K562 (cell line): ENCODE results near the gene COPE. TPM values are rescaled to one million over a fixed set of nuclear protein-coding genes. Genes with fewer than 3 reads are reported as not detected.

Experiments used
- ATAC-seq: fragments of 200-7000 bp; cut with Tn5 transposase; 3 replicates; pipeline ENCODE4 v1.9.1; 2020; ENCODE audit warnings: moderate library complexity
- BruUV-seq: library from RNA; stranded (reverse); fragments of 400-500 nt; replicated peaks from 2 replicates; lab custom pipeline; 2021; lab: Mats Ljungman, UMichigan
- CTCF ChIA-PET: fragments of 300-600 bp; formaldehyde crosslinking; extraction: SDS; loops from one replicate; lab custom pipeline; 2021; ENCODE audit warnings: low intra/inter-chr PET ratio; lab: Yijun Ruan, JAX
- POLR2A ChIA-PET: fragments of 300-600, 350-650 bp; sonication (Branson Sonifier 250); formaldehyde crosslinking; extraction: SDS; loops from one replicate; lab custom pipeline; 2021; ENCODE audit warnings: antibody characterized with exemption, inconsistent platforms; lab: Yijun Ruan, JAX
- DNase-seq, 4 experiments: peaks; one replicate each; pipeline versions ENCODE4 v3.0.0 to v3.0.0-alpha.2; 2011 to 2018; ENCODE audit warnings: low spot score in 3 of 4, mixed read lengths in 3 of 4; ENCODE audit errors: extremely low read depth in 1 of 4
- FAIRE-seq: peaks from 2 replicates; lab custom pipeline; 2011; peaks lifted over from hg19 to GRCh38; lab: Jason Lieb, UNC
- H2AFZ ChIP-seq: 2 replicates; pipeline ENCODE4 v1.6.0; 2011; ENCODE audit warnings: low read depth, low read length, control low read depth, inconsistent platforms
- H3K27ac ChIP-seq: fragments of 200-600 bp; 3 replicates; pipeline ENCODE4 v1.8.0; 2011; ENCODE audit warnings: low read depth, mild to moderate bottlenecking, control low read depth, inconsistent platforms, low read length, moderate library complexity, mixed read lengths; ENCODE audit errors: extremely low read depth
- H3K27me3 ChIP-seq, 2 experiments: fragments of 300-600 bp in 1 of 2; 2 replicates in 1 of 2; 3 replicates in 1 of 2; pipeline versions ENCODE4 v1.6.0 to v1.8.0; 2011; ENCODE audit warnings: inconsistent platforms in 2 of 2, low read length in 2 of 2, mild to moderate bottlenecking in 1 of 2, mixed read lengths in 1 of 2, moderate library complexity in 1 of 2; ENCODE audit not compliant: control insufficient read depth in 2 of 2, insufficient read depth in 2 of 2
- H3K36me3 ChIP-seq: fragments of 300-600 bp; 3 replicates; pipeline ENCODE4 v1.8.0; 2011; ENCODE audit warnings: mild to moderate bottlenecking, low read length, inconsistent platforms; ENCODE audit not compliant: control insufficient read depth, insufficient read depth
- H3K4me1 ChIP-seq, 2 experiments: fragments of 200-600 bp in 1 of 2; replicated peaks in 1 of 2; 2 replicates in 1 of 2; 3 replicates in 1 of 2; pipeline versions ENCODE4 v1.5.1 to v1.8.0; 2011; ENCODE audit warnings: inconsistent platforms in 2 of 2, low read length in 2 of 2, mild to moderate bottlenecking in 1 of 2, mixed read lengths in 1 of 2, moderate library complexity in 1 of 2; ENCODE audit not compliant: control insufficient read depth in 2 of 2, insufficient read depth in 2 of 2
- H3K4me2 ChIP-seq: 2 replicates; pipeline ENCODE4 v1.6.1; 2011; ENCODE audit warnings: low read length, control low read depth, inconsistent platforms, mixed read lengths; ENCODE audit not compliant: insufficient read depth
- H3K4me3 ChIP-seq: fragments of 200-600 bp; sonication (generic), shearing (Covaris generic); 2 replicates; pipeline ENCODE4 v1.5.1; 2016; ENCODE audit warnings: control low read depth, inconsistent platforms
- H3K79me2 ChIP-seq: fragments of 200-600 bp; 3 replicates; pipeline ENCODE4 v1.8.0; 2011; ENCODE audit warnings: low read length, inconsistent platforms; ENCODE audit not compliant: control insufficient read depth, insufficient read depth
- H3K9ac ChIP-seq, 2 experiments: 2 replicates each; pipeline versions ENCODE4 v1.6.0 to v1.6.1; 2011; ENCODE audit warnings: low read depth in 2 of 2, low read length in 2 of 2, control low read depth in 1 of 2, inconsistent platforms in 1 of 2, mild to moderate bottlenecking in 1 of 2, mixed read lengths in 1 of 2; ENCODE audit not compliant: insufficient read depth in 1 of 2
- H3K9me1 ChIP-seq: one replicate; pipeline ENCODE4 v1.6.0; 2011; ENCODE audit warnings: inconsistent platforms, mild to moderate bottlenecking, low read length, moderate library complexity; ENCODE audit not compliant: control insufficient read depth, insufficient read depth
- H3K9me3 ChIP-seq: replicated peaks from 2 replicates; pipeline ENCODE4 v1.5.1; 2011; ENCODE audit warnings: low read depth, low read length, inconsistent platforms; ENCODE audit not compliant: control insufficient read depth, insufficient read depth
- H4K20me1 ChIP-seq: replicated peaks from 2 replicates; pipeline ENCODE4 v1.6.1; 2011; ENCODE audit warnings: low read length, inconsistent platforms, mixed read lengths; ENCODE audit not compliant: control insufficient read depth, insufficient read depth
- ATF3 ChIP-seq, 2 experiments: fragments of 450-650 bp in 1 of 2; sonication (generic) in 1 of 2; formaldehyde crosslinking in 1 of 2; IDR thresholded peaks in 1 of 2; conservative IDR thresholded peaks in 1 of 2; 2 replicates each; pipeline versions ENCODE4 v1.6.1 to v1.8.1; 2016 to 2023; ENCODE audit warnings: mild to moderate bottlenecking in 2 of 2, moderate library complexity in 2 of 2, inconsistent platforms in 1 of 2, missing genetic modification reagents in 1 of 2
- CBFA2T3 ChIP-seq: fragments of 450-650 bp; IDR thresholded peaks from 2 replicates; pipeline ENCODE4 v1.6.1; 2017
- HMGN3 ChIP-seq: IDR thresholded peaks from 2 replicates; pipeline ENCODE4 v1.6.1; 2011; ENCODE audit warnings: borderline replicate concordance, low read depth, mild to moderate bottlenecking, mixed read lengths, low read length; ENCODE audit not compliant: insufficient read length; ENCODE audit errors: extremely low read depth
- KDM1A ChIP-seq, 2 experiments: fragments of 450-650 bp; IDR thresholded peaks; 2 replicates each; pipeline ENCODE4 v1.6.1; 2016; ENCODE audit warnings: mild to moderate bottlenecking in 2 of 2
- KLF6 ChIP-seq: fragments of 250-450 bp; sonication (Bioruptor Pico); IDR thresholded peaks from 2 replicates; pipeline ENCODE4 v1.4.0; 2020; ENCODE audit warnings: mild to moderate bottlenecking, moderate library complexity, borderline replicate concordance
- PRPF4 ChIP-seq: fragments of 200-400 bp; formaldehyde crosslinking; IDR thresholded peaks from one replicate; pipeline ENCODE4 v1.6.1; 2017; ENCODE audit warnings: low read length, low read depth, mild to moderate bottlenecking; ENCODE audit not compliant: insufficient read depth, poor library complexity, severe bottlenecking
- RBM25 ChIP-seq: fragments of 200-400 bp; formaldehyde crosslinking; IDR thresholded peaks from 2 replicates; pipeline ENCODE4 v1.6.1; 2018; ENCODE audit warnings: low read length, low read depth, moderate library complexity; ENCODE audit not compliant: severe bottlenecking
- WGBS: fragments of 100-300 bp; shearing (Covaris generic); methylation state at CpG from one replicate; pipeline ENCODE4 v1.1.6; 2016; ENCODE audit warnings: low coverage, mixed read lengths; ENCODE audit not compliant: insufficient coverage; ENCODE audit errors: missing lambda C conversion rate; 5-methylcytosine and 5-hydroxymethylcytosine counted together
- in situ Hi-C: fragments of 300-500 bp; cut with MboI; formaldehyde crosslinking; loops from 4 replicates; pipeline ENCODE4 v1.15.0; 2018; ENCODE audit warnings: inconsistent platforms, mixed read lengths
- intact Hi-C: fragments of 100-400 bp; cut with micrococcal nuclease; formaldehyde crosslinking; loops from 2 replicates; pipeline ENCODE4 v1.14.2; 2022
- polyA plus RNA-seq, 8 experiments: library from polyadenylated mRNA; depleted of rRNA in 4 of 8; stranded (reverse) in 5 of 8; unstranded in 3 of 8; fragments of >200 nt; fragmentation: Nextera tagmentation in 2 of 8; fragmentation: Illumina TruSeq in 1 of 8; extraction: Ambion mirVana in 2 of 8; extraction: Trizol in 1 of 8; gene quantifications; 2 replicates each; pipeline versions ENCODE4 v1.2.1 to v1.2.3, GENCODE V29; 2011 to 2014; ENCODE audit warnings: inconsistent platforms in 1 of 8, missing spikeins in 1 of 8
- total RNA-seq, 7 experiments: library from RNA; depleted of rRNA in 6 of 7; stranded (reverse); fragments of >200 nt in 6 of 7; fragmentation: Illumina TruSeq in 2 of 7; extraction: Trizol in 2 of 7; gene quantifications; 2 replicates each; pipeline versions ENCODE4 v1.2.1 to v1.2.3, GENCODE V29; 2011 to 2021; ENCODE audit warnings: low replicate concordance in 1 of 7

Gene COPE
- total and polyA plus RNA-seq, 9 of the 15 experiments (the other 6 are each of a cell fraction or from before 2014, with no cell fraction given): 5.8 to 273 (median 147) TPM

- Histone ChIP-seq H2AFZ (no peak overlapping the region), H3K27ac (no peak overlapping the region), H3K4me2 (no peak overlapping the region), H3K9me1 (no peaks in the 10 kb centered on the region), H3K79me2 (no peaks in the 10 kb centered on the region), H4K20me1 (no peaks in the 10 kb centered on the region), H3K9ac (no peak overlapping the region), H3K4me3 (no peak overlapping the region)
- CTCF ChIA-PET: no interaction called here
- WGBS: 18% methylated on average over 4 of the region's 4 CpGs
- no TSS peak for BruUV-seq
- POLR2A ChIA-PET: interaction anchor here (0.7 to 0.9 kb wide), 2 partner anchors 31 to 1655 kb away, joined by 3 to 6 read pairs; no protein-coding TSS in a partner anchor
- in situ Hi-C loops (no loop called here), intact Hi-C loops (no loop called here)
- no peak for TF ChIP-seq HMGN3
- peak in 1 of 2 experiments; percentile 49; a peak in 1 of 4 replicates for TF ChIP-seq KDM1A (IDR thresholded peaks at IDR 0.05)
- no peak for TF ChIP-seq KLF6 (CRISPR knock-in tag)
- TF ChIP-seq PRPF4: no peak
- TF ChIP-seq RBM25: peak; percentile 43
- TF ChIP-seq CBFA2T3: peak; percentile 24; the same call in 1 of the 2 replicates
- 0 out of 2 replicates have a peak, but pooled peaks have one; percentile 12 for TF ChIP-seq ATF3 (IDR thresholded peaks at IDR 0.05)
- TF ChIP-seq ATF3 (CRISPR knock-in tag; conservative IDR thresholded peaks at IDR 0.05): no peak
- TF ChIP-seq, all 486 proteins: peak for 4
- H3K4me1 ChIP-seq: peaks cover 0 to 7% of the 10 kb centered on the region in 2 experiments; a peak in 2 of 5 replicates
- ATAC-seq: no peak; the same call in 2 of the 3 replicates
- DNase-seq: no peak
- no peaks in the 10 kb centered on the region for H3K9me3 ChIP-seq
- no peak for FAIRE-seq
- no peaks in the 10 kb centered on the region for H3K36me3 ChIP-seq
- H3K27me3 ChIP-seq: peaks cover 4 to 31% of the 10 kb centered on the region in 2 experiments; a peak in 3 of 5 replicates
Measured at GRCh38 chr19:18960370-18960769, 41.2 kb upstream of the COPE start.
